ENCODE measurements around the gene CIB1.

GRCh38 chr15:90230071-90230494 is 3.7 kb downstream of the CIB1 start:
- TF ChIP-seq CTCF (IDR thresholded peaks at IDR 0.05) (no peak), POLR2A (IDR thresholded peaks at IDR 0.05) (no peak)
